ENCODE data around the gene FHL5. TPM values are rescaled to one million over a fixed set of nuclear protein-coding genes. Genes with fewer than 3 reads are reported as not detected.

FHL5 gene
- total and polyA plus RNA-seq, 2 experiments from 2014 or later, result not detected

DNA sequence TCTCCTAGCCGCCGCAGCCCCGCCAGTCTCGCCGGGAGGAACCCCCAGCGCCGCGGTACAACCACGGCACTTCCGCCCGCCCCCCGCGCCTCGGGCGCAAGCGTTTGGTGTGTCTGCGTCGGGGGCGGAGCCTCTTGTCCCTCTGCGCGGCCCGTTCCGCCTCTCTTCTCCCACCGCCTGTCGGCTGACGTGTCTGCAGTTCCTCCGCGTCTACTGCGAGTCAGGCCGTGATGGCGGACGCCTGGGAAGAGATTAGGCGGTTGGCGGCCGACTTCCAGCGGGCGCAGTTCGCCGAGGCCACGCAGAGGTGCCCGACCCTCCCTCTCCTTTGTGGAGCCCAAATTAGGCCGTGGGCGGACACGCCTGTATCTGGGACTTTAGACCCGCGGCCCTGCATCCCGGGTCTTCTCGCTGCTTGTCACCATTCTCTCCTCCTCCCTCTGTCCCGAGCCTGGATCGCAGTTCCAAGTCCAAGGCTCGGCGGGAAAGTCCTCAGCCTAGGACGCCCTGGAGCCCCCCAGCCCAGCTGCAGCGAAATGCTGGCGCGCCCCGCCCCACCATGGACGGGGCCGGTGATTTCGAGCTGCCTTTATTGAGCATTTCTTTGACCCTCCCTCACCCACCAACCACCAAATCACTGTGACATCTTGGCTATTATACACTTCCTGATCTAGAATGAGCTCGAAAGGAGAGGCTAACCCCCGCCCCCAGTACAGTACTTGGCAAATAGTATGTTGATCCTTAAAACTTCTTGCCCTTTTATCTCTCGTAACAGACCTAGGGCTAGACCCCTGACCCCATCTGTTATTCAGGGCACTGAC is 41.1 kb upstream of the FHL5 start, which contains the start of gene UFL1:
Gene UFL1 (plus strand): TSS at position 163 of the 821 bp plus-strand sequence. CDS start 68 bp downstream, at position 231.
- H3K4me2 ChIP-seq, result peak within 1 kb of the TSS; percentile 88
- Mint-ChIP-seq H3K4me3 (peak within 1 kb of the TSS; percentile 99), H3K36me3 (ENCODE audit: low read depth) (peaks cover 6% of the 10 kb centered on the region; the same call in 2 of the 3 replicates), H3K27ac (peak within 1 kb of the TSS; percentile 99), H3K4me1 (peaks cover 28% of the 10 kb centered on the region), H3K27me3 (ENCODE audit: insufficient read depth, low read depth, poor library complexity) (peaks cover 8% of the 10 kb centered on the region), H3K9me3 (no peaks in the 10 kb centered on the region)
- TF ChIP-seq, protein P1, sequence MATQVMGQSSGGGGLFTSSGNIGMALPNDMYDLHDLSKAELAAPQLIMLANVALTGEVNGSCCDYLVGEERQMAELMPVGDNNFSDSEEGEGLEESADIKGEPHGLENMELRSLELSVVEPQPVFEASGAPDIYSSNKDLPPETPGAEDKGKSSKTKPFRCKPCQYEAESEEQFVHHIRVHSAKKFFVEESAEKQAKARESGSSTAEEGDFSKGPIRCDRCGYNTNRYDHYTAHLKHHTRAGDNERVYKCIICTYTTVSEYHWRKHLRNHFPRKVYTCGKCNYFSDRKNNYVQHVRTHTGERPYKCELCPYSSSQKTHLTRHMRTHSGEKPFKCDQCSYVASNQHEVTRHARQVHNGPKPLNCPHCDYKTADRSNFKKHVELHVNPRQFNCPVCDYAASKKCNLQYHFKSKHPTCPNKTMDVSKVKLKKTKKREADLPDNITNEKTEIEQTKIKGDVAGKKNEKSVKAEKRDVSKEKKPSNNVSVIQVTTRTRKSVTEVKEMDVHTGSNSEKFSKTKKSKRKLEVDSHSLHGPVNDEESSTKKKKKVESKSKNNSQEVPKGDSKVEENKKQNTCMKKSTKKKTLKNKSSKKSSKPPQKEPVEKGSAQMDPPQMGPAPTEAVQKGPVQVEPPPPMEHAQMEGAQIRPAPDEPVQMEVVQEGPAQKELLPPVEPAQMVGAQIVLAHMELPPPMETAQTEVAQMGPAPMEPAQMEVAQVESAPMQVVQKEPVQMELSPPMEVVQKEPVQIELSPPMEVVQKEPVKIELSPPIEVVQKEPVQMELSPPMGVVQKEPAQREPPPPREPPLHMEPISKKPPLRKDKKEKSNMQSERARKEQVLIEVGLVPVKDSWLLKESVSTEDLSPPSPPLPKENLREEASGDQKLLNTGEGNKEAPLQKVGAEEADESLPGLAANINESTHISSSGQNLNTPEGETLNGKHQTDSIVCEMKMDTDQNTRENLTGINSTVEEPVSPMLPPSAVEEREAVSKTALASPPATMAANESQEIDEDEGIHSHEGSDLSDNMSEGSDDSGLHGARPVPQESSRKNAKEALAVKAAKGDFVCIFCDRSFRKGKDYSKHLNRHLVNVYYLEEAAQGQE (IDR thresholded peaks at IDR 0.05; ENCODE audit: unreplicated experiment), result no peak
- TF ChIP-seq ZNF114 (CRISPR knock-in tag; IDR thresholded peaks at IDR 0.05) (no peak), ZNF331 (CRISPR knock-in tag; IDR thresholded peaks at IDR 0.05; ENCODE audit: low read depth) (no peak), EZH2 (IDR thresholded peaks at IDR 0.05; ENCODE audit: low read depth, unreplicated experiment) (no peak), EZH2phosphoT487 (IDR thresholded peaks at IDR 0.05; ENCODE audit: unreplicated experiment) (no peak), NANOG (IDR thresholded peaks at IDR 0.05; ENCODE audit: borderline replicate concordance) (no peak), CREB1 (CRISPR knock-in tag; IDR thresholded peaks at IDR 0.05; ENCODE audit: low read depth) (peak; percentile 85), STAT1 (IDR thresholded peaks at IDR 0.05; ENCODE audit: unreplicated experiment) (no peak), JUNB (IDR thresholded peaks at IDR 0.05; ENCODE audit: unreplicated experiment) (no peak), POLR2AphosphoS5 (IDR thresholded peaks at IDR 0.05; ENCODE audit: low read depth) (peak; percentile 98)
- TF ChIP-seq, protein P2, sequence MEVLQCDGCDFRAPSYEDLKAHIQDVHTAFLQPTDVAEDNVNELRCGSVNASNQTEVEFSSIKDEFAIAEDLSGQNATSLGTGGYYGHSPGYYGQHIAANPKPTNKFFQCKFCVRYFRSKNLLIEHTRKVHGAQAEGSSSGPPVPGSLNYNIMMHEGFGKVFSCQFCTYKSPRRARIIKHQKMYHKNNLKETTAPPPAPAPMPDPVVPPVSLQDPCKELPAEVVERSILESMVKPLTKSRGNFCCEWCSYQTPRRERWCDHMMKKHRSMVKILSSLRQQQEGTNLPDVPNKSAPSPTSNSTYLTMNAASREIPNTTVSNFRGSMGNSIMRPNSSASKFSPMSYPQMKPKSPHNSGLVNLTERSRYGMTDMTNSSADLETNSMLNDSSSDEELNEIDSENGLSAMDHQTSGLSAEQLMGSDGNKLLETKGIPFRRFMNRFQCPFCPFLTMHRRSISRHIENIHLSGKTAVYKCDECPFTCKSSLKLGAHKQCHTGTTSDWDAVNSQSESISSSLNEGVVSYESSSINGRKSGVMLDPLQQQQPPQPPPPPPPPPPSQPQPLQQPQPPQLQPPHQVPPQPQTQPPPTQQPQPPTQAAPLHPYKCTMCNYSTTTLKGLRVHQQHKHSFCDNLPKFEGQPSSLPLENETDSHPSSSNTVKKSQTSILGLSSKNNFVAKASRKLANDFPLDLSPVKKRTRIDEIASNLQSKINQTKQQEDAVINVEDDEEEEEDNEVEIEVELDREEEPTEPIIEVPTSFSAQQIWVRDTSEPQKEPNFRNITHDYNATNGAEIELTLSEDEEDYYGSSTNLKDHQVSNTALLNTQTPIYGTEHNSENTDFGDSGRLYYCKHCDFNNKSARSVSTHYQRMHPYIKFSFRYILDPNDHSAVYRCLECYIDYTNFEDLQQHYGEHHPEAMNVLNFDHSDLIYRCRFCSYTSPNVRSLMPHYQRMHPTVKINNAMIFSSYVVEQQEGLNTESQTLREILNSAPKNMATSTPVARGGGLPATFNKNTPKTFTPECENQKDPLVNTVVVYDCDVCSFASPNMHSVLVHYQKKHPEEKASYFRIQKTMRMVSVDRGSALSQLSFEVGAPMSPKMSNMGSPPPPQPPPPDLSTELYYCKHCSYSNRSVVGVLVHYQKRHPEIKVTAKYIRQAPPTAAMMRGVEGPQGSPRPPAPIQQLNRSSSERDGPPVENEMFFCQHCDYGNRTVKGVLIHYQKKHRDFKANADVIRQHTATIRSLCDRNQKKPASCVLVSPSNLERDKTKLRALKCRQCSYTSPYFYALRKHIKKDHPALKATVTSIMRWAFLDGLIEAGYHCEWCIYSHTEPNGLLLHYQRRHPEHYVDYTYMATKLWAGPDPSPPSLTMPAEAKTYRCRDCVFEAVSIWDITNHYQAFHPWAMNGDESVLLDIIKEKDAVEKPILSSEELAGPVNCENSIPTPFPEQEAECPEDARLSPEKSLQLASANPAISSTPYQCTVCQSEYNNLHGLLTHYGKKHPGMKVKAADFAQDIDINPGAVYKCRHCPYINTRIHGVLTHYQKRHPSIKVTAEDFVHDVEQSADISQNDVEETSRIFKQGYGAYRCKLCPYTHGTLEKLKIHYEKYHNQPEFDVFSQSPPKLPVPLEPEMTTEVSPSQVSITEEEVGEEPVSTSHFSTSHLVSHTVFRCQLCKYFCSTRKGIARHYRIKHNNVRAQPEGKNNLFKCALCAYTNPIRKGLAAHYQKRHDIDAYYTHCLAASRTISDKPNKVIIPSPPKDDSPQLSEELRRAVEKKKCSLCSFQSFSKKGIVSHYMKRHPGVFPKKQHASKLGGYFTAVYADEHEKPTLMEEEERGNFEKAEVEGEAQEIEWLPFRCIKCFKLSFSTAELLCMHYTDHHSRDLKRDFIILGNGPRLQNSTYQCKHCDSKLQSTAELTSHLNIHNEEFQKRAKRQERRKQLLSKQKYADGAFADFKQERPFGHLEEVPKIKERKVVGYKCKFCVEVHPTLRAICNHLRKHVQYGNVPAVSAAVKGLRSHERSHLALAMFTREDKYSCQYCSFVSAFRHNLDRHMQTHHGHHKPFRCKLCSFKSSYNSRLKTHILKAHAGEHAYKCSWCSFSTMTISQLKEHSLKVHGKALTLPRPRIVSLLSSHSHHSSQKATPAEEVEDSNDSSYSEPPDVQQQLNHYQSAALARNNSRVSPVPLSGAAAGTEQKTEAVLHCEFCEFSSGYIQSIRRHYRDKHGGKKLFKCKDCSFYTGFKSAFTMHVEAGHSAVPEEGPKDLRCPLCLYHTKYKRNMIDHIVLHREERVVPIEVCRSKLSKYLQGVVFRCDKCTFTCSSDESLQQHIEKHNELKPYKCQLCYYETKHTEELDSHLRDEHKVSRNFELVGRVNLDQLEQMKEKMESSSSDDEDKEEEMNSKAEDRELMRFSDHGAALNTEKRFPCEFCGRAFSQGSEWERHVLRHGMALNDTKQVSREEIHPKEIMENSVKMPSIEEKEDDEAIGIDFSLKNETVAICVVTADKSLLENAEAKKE (CRISPR knock-in tag; IDR thresholded peaks at IDR 0.05), result no peak
- TF ChIP-seq, protein P3, sequence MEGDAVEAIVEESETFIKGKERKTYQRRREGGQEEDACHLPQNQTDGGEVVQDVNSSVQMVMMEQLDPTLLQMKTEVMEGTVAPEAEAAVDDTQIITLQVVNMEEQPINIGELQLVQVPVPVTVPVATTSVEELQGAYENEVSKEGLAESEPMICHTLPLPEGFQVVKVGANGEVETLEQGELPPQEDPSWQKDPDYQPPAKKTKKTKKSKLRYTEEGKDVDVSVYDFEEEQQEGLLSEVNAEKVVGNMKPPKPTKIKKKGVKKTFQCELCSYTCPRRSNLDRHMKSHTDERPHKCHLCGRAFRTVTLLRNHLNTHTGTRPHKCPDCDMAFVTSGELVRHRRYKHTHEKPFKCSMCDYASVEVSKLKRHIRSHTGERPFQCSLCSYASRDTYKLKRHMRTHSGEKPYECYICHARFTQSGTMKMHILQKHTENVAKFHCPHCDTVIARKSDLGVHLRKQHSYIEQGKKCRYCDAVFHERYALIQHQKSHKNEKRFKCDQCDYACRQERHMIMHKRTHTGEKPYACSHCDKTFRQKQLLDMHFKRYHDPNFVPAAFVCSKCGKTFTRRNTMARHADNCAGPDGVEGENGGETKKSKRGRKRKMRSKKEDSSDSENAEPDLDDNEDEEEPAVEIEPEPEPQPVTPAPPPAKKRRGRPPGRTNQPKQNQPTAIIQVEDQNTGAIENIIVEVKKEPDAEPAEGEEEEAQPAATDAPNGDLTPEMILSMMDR (conservative IDR thresholded peaks at IDR 0.05; ENCODE audit: low read depth in 2 of 2), result 0 out of 4 replicates have a peak, but pooled peaks of 1 of the 2 experiments have one; percentile 13
- TF ChIP-seq, protein P4, sequence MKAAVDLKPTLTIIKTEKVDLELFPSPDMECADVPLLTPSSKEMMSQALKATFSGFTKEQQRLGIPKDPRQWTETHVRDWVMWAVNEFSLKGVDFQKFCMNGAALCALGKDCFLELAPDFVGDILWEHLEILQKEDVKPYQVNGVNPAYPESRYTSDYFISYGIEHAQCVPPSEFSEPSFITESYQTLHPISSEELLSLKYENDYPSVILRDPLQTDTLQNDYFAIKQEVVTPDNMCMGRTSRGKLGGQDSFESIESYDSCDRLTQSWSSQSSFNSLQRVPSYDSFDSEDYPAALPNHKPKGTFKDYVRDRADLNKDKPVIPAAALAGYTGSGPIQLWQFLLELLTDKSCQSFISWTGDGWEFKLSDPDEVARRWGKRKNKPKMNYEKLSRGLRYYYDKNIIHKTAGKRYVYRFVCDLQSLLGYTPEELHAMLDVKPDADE (IDR thresholded peaks at IDR 0.05), result peak; percentile 77
- no peaks in the 10 kb centered on the region for H3K27me3 ChIP-seq (ENCODE audit: insufficient read depth)
- peak within 1 kb of the TSS; percentile 53 for H2AFZ ChIP-seq
- peak within 1 kb of the TSS; percentile 90 for H3K27ac ChIP-seq (ENCODE audit: low read depth)
- 0 out of 2 replicates have a peak, but pooled peaks cover 4% of the 10 kb centered on the region for H3K79me2 ChIP-seq (replicated peaks; ENCODE audit: insufficient read depth)
- DNase-seq (ENCODE audit: low spot score), result peak; percentile 97
- peak within 1 kb of the TSS; percentile 74 for H3K4me3 ChIP-seq
- no peaks in the 10 kb centered on the region for H4K20me1 ChIP-seq (replicated peaks; ENCODE audit: insufficient read depth)
- peak; percentile 92 for ATAC-seq
- peaks cover 4% of the 10 kb centered on the region; the same call in 1 of the 2 replicates for H3K36me3 ChIP-seq (ENCODE audit: insufficient read depth)
- H3F3A ChIP-seq (replicated peaks; ENCODE audit: low read depth), result no peaks in the 10 kb centered on the region
- no peaks in the 10 kb centered on the region for H3K9me2 ChIP-seq (ENCODE audit: insufficient read depth)
- H3K4me1 ChIP-seq (ENCODE audit: insufficient read depth), result peaks cover 17% of the 10 kb centered on the region; the same call in 1 of the 2 replicates

Measured in GM23338 (cell line).